ENCODE results near the gene EGLN2. TPM values are rescaled to one million over a fixed set of nuclear protein-coding genes. Genes with fewer than 3 reads are reported as not detected.

Gene EGLN2
- total RNA-seq, 1 experiment from 2014 or later: 131 TPM

- Mint-ChIP-seq H3K9me3 (no peaks in the 10 kb centered on the region; a peak in 2 of 5 replicates), H3K4me1 (peaks cover 65 to 78% of the 10 kb centered on the region in 2 experiments), H3K27ac (peak overlapping the region in 2 of 3 experiments; percentile 48 to 74; a peak in 1 of 7 replicates), H3K4me3 (peak overlapping the region in 1 of 2 experiments; percentile 40; a peak in 1 of 5 replicates), H3K27me3 (ENCODE audit: low read depth) (peaks cover 2% of the 10 kb centered on the region), H3K36me3 (ENCODE audit: insufficient read depth in 1 of 3, low read depth in 3 of 3) (peaks cover 32 to 73% (median 58%) of the 10 kb centered on the region in 3 experiments; a peak in 6 of 7 replicates)
- no peak overlapping the region for H2AFZ ChIP-seq (ENCODE audit: low read length)
- H3K14ac ChIP-seq (ENCODE audit: insufficient read depth, low read length): no peak overlapping the region
- no peaks in the 10 kb centered on the region for H3K23me2 ChIP-seq (ENCODE audit: insufficient read length, low read depth, low read length, poor library complexity, severe bottlenecking)
- H3K4ac ChIP-seq (ENCODE audit: low read depth, low read length): no peak overlapping the region
- no peak overlapping the region for H3K56ac ChIP-seq (ENCODE audit: insufficient read length, low read depth, low read length)
- H3K9ac ChIP-seq (ENCODE audit: extremely low read depth, insufficient read length, low read length): no peak overlapping the region
- no peak overlapping the region for H3T11ph ChIP-seq (ENCODE audit: low read length)
- no peak overlapping the region for H3K4me2 ChIP-seq (ENCODE audit: insufficient read depth, insufficient read length, low read length)
- no peak overlapping the region for H2BK5ac ChIP-seq (ENCODE audit: insufficient read length, low read length)
- no peak overlapping the region for H2BK12ac ChIP-seq (ENCODE audit: insufficient read length, low read depth, low read length)
- no peak overlapping the region for H3K27ac ChIP-seq (ENCODE audit: insufficient read length, low read depth, low read length)
- peaks cover 14% of the 10 kb centered on the region; the same call in 1 of the 2 replicates for H3K79me2 ChIP-seq (ENCODE audit: insufficient read depth, low read length)
- no peak overlapping the region for H3K23ac ChIP-seq (ENCODE audit: insufficient read length, low read depth, low read length)
- H2BK20ac ChIP-seq (ENCODE audit: low read depth, low read length, poor library complexity, severe bottlenecking): no peak overlapping the region
- no peak overlapping the region for H3K18ac ChIP-seq (ENCODE audit: insufficient read length, low read depth, low read length)
- H2BK120ac ChIP-seq (ENCODE audit: low read depth, low read length, poor library complexity, severe bottlenecking): no peak overlapping the region
- no peak overlapping the region for H2AK5ac ChIP-seq (ENCODE audit: insufficient read length, low read length)
- H4K5ac ChIP-seq (ENCODE audit: insufficient read length, low read depth, low read length): no peak overlapping the region
- H3K9me3 ChIP-seq (ENCODE audit: control insufficient read depth, low read depth, low read length): no peaks in the 10 kb centered on the region
- no peak overlapping the region for H4K8ac ChIP-seq (replicated peaks; ENCODE audit: insufficient read length, low read depth, low read length)
- peaks cover 4% of the 10 kb centered on the region for H4K20me1 ChIP-seq (ENCODE audit: control insufficient read depth, insufficient read depth, insufficient read length)
- peaks cover 8% of the 10 kb centered on the region for H3K79me1 ChIP-seq (ENCODE audit: insufficient read depth, low read depth, low read length, poor library complexity, severe bottlenecking)
- no peak overlapping the region for H2BK15ac ChIP-seq (ENCODE audit: low read depth, low read length)
- no peak for DNase-seq
- TF ChIP-seq CTCF (conservative IDR thresholded peaks at IDR 0.05): no peak
- H4K91ac ChIP-seq (ENCODE audit: insufficient read length, low read depth, low read length): no peak overlapping the region
- H3K27me3 ChIP-seq (ENCODE audit: insufficient read depth, low read length): no peaks in the 10 kb centered on the region
- no CpG with 5 or more reads among the region's 2 CpGs for WGBS (ENCODE audit: extremely low coverage, insufficient read length, low lambda C conversion rate)
- peaks cover 15% of the 10 kb centered on the region for H3K4me1 ChIP-seq (ENCODE audit: insufficient read depth, low read length)
Measured at GRCh38 chr19:40805258-40805868, 6.4 kb downstream of the EGLN2 start.
